Spleen (tissue), 13 donors: Measurements from ENCODE around the gene EFCAB11. TPM values are rescaled to one million over a fixed set of nuclear protein-coding genes. Genes with fewer than 3 reads are reported as not detected.

Source experiments
- DNase-seq: peaks from one replicate; pipeline ENCODE4 v3.0.0-alpha.2; 2020
- H3K27ac ChIP-seq, 8 donors: fragments of 200-600 bp; sonication (generic) in 7 of 8; 1 replicate in 4 of 8; 2 replicates in 4 of 8; pipeline versions ENCODE4 v1.5.0 to v1.8.0; 2016 to 2021; ENCODE audit warnings: inconsistent platforms in 4 of 8, mild to moderate bottlenecking in 4 of 8, moderate library complexity in 1 of 8
- H3K27me3 ChIP-seq, 7 donors: fragments of 200-600 bp; sonication (generic) in 6 of 7; replicated peaks in 1 of 7; 1 replicate in 4 of 7; 2 replicates in 3 of 7; pipeline versions ENCODE4 v1.5.0 to v1.8.0; 2016 to 2021; ENCODE audit warnings: inconsistent platforms in 3 of 7, mild to moderate bottlenecking in 1 of 7
- H3K36me3 ChIP-seq, 6 donors: fragments of 200-600 bp; sonication (generic) in 5 of 6; 1 replicate in 4 of 6; 2 replicates in 2 of 6; pipeline versions ENCODE4 v1.5.0 to v1.8.0; 2016 to 2021; ENCODE audit warnings: inconsistent platforms in 2 of 6
- H3K4me1 ChIP-seq, 6 donors: fragments of 200-600 bp; sonication (generic) in 5 of 6; 1 replicate in 3 of 6; 2 replicates in 3 of 6; pipeline versions ENCODE4 v1.5.0 to v1.8.0; 2016 to 2021; ENCODE audit warnings: inconsistent platforms in 3 of 6
- H3K4me3 ChIP-seq, 8 donors: fragments of 200-600 bp; sonication (generic) in 7 of 8; 1 replicate in 4 of 8; 2 replicates in 4 of 8; pipeline versions ENCODE4 v1.5.0 to v1.8.0; 2016 to 2021; ENCODE audit warnings: inconsistent platforms in 4 of 8, mild to moderate bottlenecking in 4 of 8, moderate library complexity in 2 of 8
- H3K9me3 ChIP-seq, 8 donors: fragments of 200-600 bp; sonication (generic) in 7 of 8; 1 replicate in 4 of 8; 2 replicates in 4 of 8; pipeline versions ENCODE4 v1.5.0 to v1.8.0; 2016 to 2021; ENCODE audit warnings: inconsistent platforms in 4 of 8
- POLR2A ChIP-seq, 3 donors: fragments of 450-650 bp; IDR thresholded peaks; one replicate each; pipeline ENCODE4 v1.5.1; 2017; ENCODE audit warnings: antibody characterized with exemption in 3 of 3, mild to moderate bottlenecking in 1 of 3
- POLR2AphosphoS5 ChIP-seq, 3 donors: sonication (generic); formaldehyde crosslinking; IDR thresholded peaks; one replicate each; pipeline ENCODE4 v1.5.1; 2017; ENCODE audit warnings: antibody characterized with exemption in 3 of 3
- WGBS, 5 donors: extraction: QIAGEN DNeasy Blood & Tissue Kit in 3 of 5; methylation state at CpG; one replicate each; pipeline versions ENCODE4 v1.1.5 to v1.1.7; 2013 to 2018; 5-methylcytosine and 5-hydroxymethylcytosine counted together
- intact Hi-C: fragments of 100-400 bp; cut with DNase I; formaldehyde crosslinking; loops from one replicate; pipeline ENCODE4 v1.15.0; 2023; ENCODE audit warnings: low total_unique reads
- long read RNA-seq, 2 donors: transcript quantifications; one replicate each; lab custom pipeline, GENCODE V29; 2026
- polyA plus RNA-seq, 3 donors: library from polyadenylated mRNA; stranded (reverse); fragments of 200-250 nt; gene quantifications; one replicate each; pipeline ENCODE4 v1.2.1, GENCODE V29; 2013
- total RNA-seq, 7 donors: library from RNA; depleted of rRNA in 3 of 7; stranded (reverse); fragments of >200 nt in 3 of 7; fragmentation: NEBNext Ultra II Directional in 4 of 7; extraction: Animal tissue kit (Norgen Biotek cat#: 25700) in 4 of 7; gene quantifications; one replicate each; pipeline versions ENCODE4 v1.1.0 to v1.2.1, GENCODE V29; 2016 to 2021
- TF ChIP-seq, protein P1 (sequence below), 11 experiments: fragments of 200-600 bp in 7 of 11; fragments of 450-650 bp in 4 of 11; sonication (generic) in 4 of 11; IDR thresholded peaks in 8 of 11; conservative IDR thresholded peaks in 3 of 11; 1 replicate in 7 of 11; 2 replicates in 4 of 11; pipeline versions ENCODE4 v1.4.0 to v1.8.0; 2016 to 2021; ENCODE audit warnings: antibody characterized with exemption in 11 of 11, inconsistent platforms in 4 of 11, mild to moderate bottlenecking in 1 of 11
- donor health status: healthy with polysubstance abuse.
- donor health status: DM: no; HTN: no; CAD: no; lungs with moderate emphysema.
- donor health status: DM: no; HTN: no; CAD: no.
- donor health status: Bipolar disorder and iron deficiency.
- donor health status: healthy.
- donor health status: DM: no; HTN: no; CAD: no.
- donor health status: DM: yes; HTN: yes; CAD: no.

Gene EFCAB11, protein sequence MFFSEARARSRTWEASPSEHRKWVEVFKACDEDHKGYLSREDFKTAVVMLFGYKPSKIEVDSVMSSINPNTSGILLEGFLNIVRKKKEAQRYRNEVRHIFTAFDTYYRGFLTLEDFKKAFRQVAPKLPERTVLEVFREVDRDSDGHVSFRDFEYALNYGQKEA
- 10 to 100 TPM in 2 of 7 donors, 1 to 10 TPM in 5; 6.9 to 13.7 (median 8.2) TPM for total RNA-seq
- 1 to 10 TPM; 2.5 to 6.4 (median 4.7) TPM for polyA plus RNA-seq
- long read RNA-seq, donor 1, partial matches to known transcripts: 0 of 4 reads
- long read RNA-seq, donor 1, other reads (novel, unspliced or antisense): 0 of 4 reads
- long read RNA-seq, donor 2, transcript EFCAB11-201 (6 exons, 3,095 nt): major isoform, 5 of 6 reads
- long read RNA-seq, donor 2, partial matches to known transcripts: 0 of 6 reads
- long read RNA-seq, donor 2, other reads (novel, unspliced or antisense): 0 of 6 reads

- 2 to 4% (median 3%) methylated on average over 44 of the region's 44 CpGs for WGBS, 5 donors
- TF ChIP-seq, protein P1, sequence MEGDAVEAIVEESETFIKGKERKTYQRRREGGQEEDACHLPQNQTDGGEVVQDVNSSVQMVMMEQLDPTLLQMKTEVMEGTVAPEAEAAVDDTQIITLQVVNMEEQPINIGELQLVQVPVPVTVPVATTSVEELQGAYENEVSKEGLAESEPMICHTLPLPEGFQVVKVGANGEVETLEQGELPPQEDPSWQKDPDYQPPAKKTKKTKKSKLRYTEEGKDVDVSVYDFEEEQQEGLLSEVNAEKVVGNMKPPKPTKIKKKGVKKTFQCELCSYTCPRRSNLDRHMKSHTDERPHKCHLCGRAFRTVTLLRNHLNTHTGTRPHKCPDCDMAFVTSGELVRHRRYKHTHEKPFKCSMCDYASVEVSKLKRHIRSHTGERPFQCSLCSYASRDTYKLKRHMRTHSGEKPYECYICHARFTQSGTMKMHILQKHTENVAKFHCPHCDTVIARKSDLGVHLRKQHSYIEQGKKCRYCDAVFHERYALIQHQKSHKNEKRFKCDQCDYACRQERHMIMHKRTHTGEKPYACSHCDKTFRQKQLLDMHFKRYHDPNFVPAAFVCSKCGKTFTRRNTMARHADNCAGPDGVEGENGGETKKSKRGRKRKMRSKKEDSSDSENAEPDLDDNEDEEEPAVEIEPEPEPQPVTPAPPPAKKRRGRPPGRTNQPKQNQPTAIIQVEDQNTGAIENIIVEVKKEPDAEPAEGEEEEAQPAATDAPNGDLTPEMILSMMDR (IDR thresholded peaks at IDR 0.05 in 8 of 11, conservative IDR thresholded peaks at IDR 0.05 in 3 of 11): peak in 3 of 11 experiments; percentile 24 to 28 (median 27)
- TF ChIP-seq POLR2A (IDR thresholded peaks at IDR 0.05) (peak in 1 of 3 donors; percentile 20), POLR2AphosphoS5 (IDR thresholded peaks at IDR 0.05) (peak; percentile 84 to 89 (median 89))
- H3K4me1 ChIP-seq: peaks cover 12 to 47% (median 28%) of the 10 kb centered on the region in 6 donors
- H3K27me3 ChIP-seq: no peaks in the 10 kb centered on the region
- intact Hi-C loops: no loop called here
- peak; percentile 98 for DNase-seq
- peak within 1 kb of the TSS; percentile 91 to 98 (median 96) for H3K27ac ChIP-seq
- H3K4me3 ChIP-seq: peak within 1 kb of the TSS; percentile 87 to 98 (median 93)
- peaks cover 0 to 30% (median 3%) of the 10 kb centered on the region in 6 donors for H3K36me3 ChIP-seq
- H3K9me3 ChIP-seq: no peaks in the 10 kb centered on the region
Measured at GRCh38 chr14:89954070-89955021, at the start of gene EFCAB11. TSS of gene EFCAB11 (minus strand) at chr14:89954730. CDS start at chr14:89954660, 70 bp downstream.

- 76 to 84% (median 82%) methylated on average over 6 of the region's 6 CpGs for WGBS, 5 donors
- H3K9me3 ChIP-seq: no peaks in the 10 kb centered on the region
Measured at GRCh38 chr14:90003526-90004307, 49.2 kb upstream of the EFCAB11 start.

DNA sequence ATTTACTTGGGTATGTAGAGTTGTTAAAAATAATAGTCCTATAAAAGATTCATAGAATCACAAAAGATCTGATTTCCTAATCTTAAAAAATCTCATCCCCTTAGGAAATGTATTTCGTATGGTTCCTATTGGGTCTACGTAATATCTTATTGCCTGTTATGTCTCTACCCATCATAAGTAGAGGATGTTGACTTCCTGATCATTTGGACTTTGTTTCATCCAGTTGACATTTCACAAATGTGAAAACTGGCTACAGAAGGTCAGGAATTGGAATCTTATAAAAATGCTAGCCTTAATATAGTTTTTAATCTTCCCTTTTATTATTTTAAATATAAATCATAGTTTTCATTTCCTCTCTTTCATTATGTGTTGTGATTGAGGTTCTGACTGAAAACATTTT, 46.4 kb upstream of the EFCAB11 start:
- H3K4me3 ChIP-seq: no peak overlapping the region
- H3K27ac ChIP-seq: no peak overlapping the region
- H3K27me3 ChIP-seq: no peaks in the 10 kb centered on the region
- intact Hi-C loops: no loop called here
- TF ChIP-seq, protein P1 (IDR thresholded peaks at IDR 0.05 in 8 of 11, conservative IDR thresholded peaks at IDR 0.05 in 3 of 11): no peak
- TF ChIP-seq POLR2A (IDR thresholded peaks at IDR 0.05): no peak
- TF ChIP-seq POLR2AphosphoS5 (IDR thresholded peaks at IDR 0.05): no peak
- H3K36me3 ChIP-seq: peaks cover 0 to 100% (median 43%) of the 10 kb centered on the region in 6 donors
- no peaks in the 10 kb centered on the region for H3K4me1 ChIP-seq
- 65 to 97% (median 87%) methylated on average over 2 of the region's 2 CpGs for WGBS, 5 donors
- DNase-seq: no peak
- no peaks in the 10 kb centered on the region for H3K9me3 ChIP-seq

More at GRCh38 chr14:90003526-90004307, 49.2 kb upstream of the EFCAB11 start:
- DNase-seq: no peak
- Histone ChIP-seq H3K4me1 (no peaks in the 10 kb centered on the region), H3K27ac (no peak overlapping the region), H3K4me3 (no peak overlapping the region), H3K27me3 (no peaks in the 10 kb centered on the region), H3K36me3 (peaks cover 0 to 100% (median 30%) of the 10 kb centered on the region in 6 donors)
- intact Hi-C loops: no loop called here
- TF ChIP-seq, protein P1 (IDR thresholded peaks at IDR 0.05 in 8 of 11, conservative IDR thresholded peaks at IDR 0.05 in 3 of 11): no peak
- TF ChIP-seq POLR2AphosphoS5 (IDR thresholded peaks at IDR 0.05) (no peak), POLR2A (IDR thresholded peaks at IDR 0.05) (no peak)
